Right lung (tissue), 10 donors: ENCODE results near the gene MAP3K7. TPM values are rescaled to one million over a fixed set of nuclear protein-coding genes. Genes with fewer than 3 reads are reported as not detected.

Experiments
- DNase-seq, 2 donors: peaks; one replicate each; pipeline ENCODE4 v3.0.0-alpha.2; 2013
- long read RNA-seq, 8 donors: transcript quantifications; one replicate each; lab custom pipeline, GENCODE V29; 2026
- polyA plus RNA-seq, 5 donors: library from polyadenylated mRNA; unstranded; fragments of 120-200 nt; gene quantifications; one replicate each; pipeline versions ENCODE4 v1.2.1 to v1.2.3, GENCODE V29; 2013; ENCODE audit warnings: inconsistent platforms in 1 of 5, low replicate concordance in 1 of 5; ENCODE audit not compliant: insufficient read length in 5 of 5, insufficient read depth in 1 of 5

The MAP3K7 gene
- 10 to 100 TPM; 36.5 to 58.5 (median 50.8) TPM for polyA plus RNA-seq
- long read RNA-seq, donor 1, full-length matches to known transcripts: 21 of 21 reads
- long read RNA-seq, donor 1, partial matches to known transcripts: 0 of 21 reads
- long read RNA-seq, donor 1, other reads (novel, unspliced or antisense): 0 of 21 reads
- long read RNA-seq, donor 2, full-length matches to known transcripts: 8 of 8 reads
- long read RNA-seq, donor 2, partial matches to known transcripts: 0 of 8 reads
- long read RNA-seq, donor 2, other reads (novel, unspliced or antisense): 0 of 8 reads
- long read RNA-seq, donor 3, full-length matches to known transcripts: 7 of 7 reads
- long read RNA-seq, donor 3, partial matches to known transcripts: 0 of 7 reads
- long read RNA-seq, donor 3, other reads (novel, unspliced or antisense): 0 of 7 reads
- long read RNA-seq, donor 4, full-length matches to known transcripts: 5 of 5 reads
- long read RNA-seq, donor 4, partial matches to known transcripts: 0 of 5 reads
- long read RNA-seq, donor 4, other reads (novel, unspliced or antisense): 0 of 5 reads
- long read RNA-seq, donor 5, full-length matches to known transcripts: 12 of 20 reads
- long read RNA-seq, donor 5, partial matches to known transcripts: 8 of 20 reads
- long read RNA-seq, donor 5, other reads (novel, unspliced or antisense): 0 of 20 reads
- long read RNA-seq, donor 6, full-length matches to known transcripts: 15 of 15 reads
- long read RNA-seq, donor 6, partial matches to known transcripts: 0 of 15 reads
- long read RNA-seq, donor 6, other reads (novel, unspliced or antisense): 0 of 15 reads
- long read RNA-seq, donor 7, full-length matches to known transcripts: 6 of 6 reads
- long read RNA-seq, donor 7, partial matches to known transcripts: 0 of 6 reads
- long read RNA-seq, donor 7, other reads (novel, unspliced or antisense): 0 of 6 reads
- long read RNA-seq, donor 8, full-length matches to known transcripts: 4 of 10 reads
- long read RNA-seq, donor 8, partial matches to known transcripts: 6 of 10 reads
- long read RNA-seq, donor 8, other reads (novel, unspliced or antisense): 0 of 10 reads

DNA sequence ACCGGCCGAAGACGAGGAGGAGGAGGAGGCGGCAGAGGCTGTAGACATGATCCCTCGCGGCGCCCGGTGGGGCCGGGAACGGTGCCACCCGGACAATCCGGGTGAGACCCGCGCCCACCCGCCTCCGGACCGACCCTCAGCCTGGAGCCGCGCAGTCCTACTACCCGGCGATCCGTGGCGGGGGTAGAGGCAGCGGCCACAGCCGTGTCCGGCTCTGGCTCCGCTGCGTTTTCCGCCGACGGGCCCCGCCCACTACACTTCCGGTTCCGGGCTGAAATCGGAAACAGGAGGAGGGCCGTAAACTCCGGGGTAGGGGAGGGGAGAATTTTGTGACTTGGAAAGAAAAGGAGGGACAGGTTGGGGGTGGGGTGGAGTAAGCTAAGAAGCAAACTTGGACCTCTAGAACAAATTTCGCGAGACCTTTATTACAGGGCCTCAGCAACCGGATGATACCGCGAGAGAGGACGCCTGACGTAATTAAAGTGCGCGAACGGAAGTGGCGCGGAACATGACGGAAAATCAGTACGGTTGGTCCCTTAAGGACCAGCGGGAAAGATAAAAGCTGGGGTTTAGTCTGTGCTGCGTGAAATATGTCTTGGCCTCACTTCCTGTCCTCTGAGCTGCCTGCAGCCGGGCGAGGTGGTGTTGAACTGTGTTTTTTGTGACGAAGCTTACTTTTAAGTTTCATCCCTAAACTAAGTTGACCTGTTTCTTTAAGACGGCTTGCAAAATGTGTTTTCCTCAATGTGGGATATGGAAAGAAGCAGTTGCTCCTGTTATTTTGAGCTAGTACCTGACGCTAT lies at the start of gene MAP3K7:
Gene MAP3K7, minus strand, starts transcription at position 237 of the 803 bp plus-strand sequence. Its CDS starts 189 bp downstream, at position 48.
- peak; percentile 96 to 97 for DNase-seq

DNA sequence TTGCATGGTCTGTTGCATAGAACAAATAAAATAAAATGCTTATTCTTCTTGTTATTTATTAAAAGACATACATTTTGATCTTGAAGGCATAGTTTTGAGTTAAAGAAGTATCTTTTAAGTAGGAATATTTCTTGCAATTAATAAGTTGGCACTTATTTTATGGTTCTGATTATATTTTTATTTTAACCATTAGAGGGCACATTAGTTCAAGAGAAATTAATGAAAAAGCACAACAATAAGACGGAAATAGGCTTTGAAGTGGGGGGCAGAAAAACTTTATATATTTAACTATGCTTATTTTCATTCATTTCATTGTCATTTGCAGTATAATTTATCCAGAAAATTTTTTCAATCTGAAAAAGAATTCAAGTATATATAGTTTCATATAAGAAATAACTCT lies 44.2 kb upstream of the MAP3K7 start:
- no peak for DNase-seq

DNA sequence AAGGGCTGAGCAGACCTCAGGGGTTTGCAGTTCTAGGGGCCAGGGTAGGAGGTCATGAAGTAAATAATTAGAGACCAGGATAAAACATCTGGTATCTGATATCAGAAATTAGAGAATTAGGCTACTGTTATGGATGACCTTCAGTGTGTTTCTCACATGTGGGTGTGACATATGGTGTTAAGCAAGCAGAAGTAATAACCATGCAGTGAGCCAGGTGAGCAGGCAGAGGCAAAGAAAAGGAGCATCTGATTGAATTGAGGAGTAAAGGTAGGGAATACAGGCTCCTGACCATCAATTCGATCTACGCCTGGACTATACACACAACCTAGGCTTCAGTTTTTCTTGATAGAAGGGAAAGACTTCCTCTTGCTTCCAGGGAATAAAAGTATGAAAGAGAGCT lies 34.7 kb upstream of the MAP3K7 start:
- no peak for DNase-seq

DNA sequence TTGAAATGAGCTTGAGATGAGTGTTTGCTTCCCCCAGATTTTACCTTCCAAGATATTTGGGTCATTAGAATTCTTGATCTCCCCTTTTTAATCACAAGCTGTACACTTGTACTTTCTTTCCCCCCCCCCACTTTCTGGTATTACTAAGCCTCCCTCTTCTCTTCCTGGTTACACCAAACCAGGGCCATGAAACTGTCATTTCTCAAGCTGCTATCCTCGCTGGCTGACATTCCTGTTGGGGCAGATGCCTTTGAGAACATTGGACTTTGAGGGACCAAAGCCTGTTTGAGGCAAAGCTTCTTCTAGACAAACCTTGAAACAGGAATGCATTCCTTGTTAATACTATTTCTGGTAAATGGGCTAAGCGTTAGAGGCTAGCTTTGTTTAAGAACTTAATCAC lies 32.3 kb upstream of the MAP3K7 start:
- no peak for DNase-seq

DNA sequence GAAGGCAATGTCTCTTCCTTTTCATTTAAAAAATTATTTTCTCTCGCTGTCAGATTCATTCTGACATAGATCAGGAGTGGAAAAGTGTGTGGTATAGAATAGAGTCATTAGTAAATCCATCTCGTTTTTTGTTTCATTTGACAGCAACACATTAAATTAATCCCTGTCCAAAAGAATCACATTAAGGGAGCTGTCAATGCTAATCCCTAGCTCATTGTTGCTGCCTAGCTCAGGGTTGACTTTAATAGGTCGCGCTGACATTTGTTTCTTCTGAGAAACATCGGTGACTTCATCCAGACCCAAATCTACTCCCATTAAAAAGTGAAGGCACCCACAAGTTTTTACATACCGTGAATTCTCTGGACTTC lies 25.4 kb upstream of the MAP3K7 start:
- no peak for DNase-seq

DNA sequence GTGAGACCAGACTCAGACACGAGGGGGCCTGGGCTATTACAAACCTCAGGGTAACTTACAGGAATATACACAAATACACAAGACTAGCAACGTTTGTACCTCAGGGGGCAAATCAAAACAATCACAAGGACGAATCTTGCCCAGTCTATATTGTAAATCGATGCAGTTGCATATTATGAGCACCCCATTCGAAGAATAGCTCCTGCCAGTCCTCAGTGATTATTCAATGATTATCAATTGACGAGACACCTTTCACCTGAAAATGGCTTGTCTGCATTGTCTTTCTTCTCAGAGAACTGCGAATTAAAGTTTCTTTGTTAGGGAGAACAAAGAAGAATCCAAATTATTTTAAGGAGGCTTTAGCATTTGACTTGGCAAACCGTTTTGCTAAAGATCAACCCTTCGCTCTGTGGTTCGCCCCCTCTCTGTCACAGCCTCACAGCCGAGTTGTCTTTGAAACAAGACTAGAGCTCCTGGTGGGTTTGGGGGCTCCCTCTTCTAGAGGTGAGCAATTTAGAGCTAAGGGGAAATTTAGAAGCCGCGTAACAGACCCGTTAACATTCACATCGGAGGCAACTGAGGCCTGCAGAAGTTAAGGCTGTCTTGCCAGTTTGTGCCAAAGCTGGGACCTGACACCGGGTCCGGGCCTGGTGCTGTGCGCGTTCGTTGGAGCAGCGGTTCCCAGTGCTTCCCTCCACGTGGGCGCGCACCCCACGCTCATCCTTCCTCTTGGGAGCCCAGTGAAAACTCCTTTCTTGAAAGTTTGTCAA lies 24.9 kb upstream of the MAP3K7 start:
- no peak for DNase-seq

DNA sequence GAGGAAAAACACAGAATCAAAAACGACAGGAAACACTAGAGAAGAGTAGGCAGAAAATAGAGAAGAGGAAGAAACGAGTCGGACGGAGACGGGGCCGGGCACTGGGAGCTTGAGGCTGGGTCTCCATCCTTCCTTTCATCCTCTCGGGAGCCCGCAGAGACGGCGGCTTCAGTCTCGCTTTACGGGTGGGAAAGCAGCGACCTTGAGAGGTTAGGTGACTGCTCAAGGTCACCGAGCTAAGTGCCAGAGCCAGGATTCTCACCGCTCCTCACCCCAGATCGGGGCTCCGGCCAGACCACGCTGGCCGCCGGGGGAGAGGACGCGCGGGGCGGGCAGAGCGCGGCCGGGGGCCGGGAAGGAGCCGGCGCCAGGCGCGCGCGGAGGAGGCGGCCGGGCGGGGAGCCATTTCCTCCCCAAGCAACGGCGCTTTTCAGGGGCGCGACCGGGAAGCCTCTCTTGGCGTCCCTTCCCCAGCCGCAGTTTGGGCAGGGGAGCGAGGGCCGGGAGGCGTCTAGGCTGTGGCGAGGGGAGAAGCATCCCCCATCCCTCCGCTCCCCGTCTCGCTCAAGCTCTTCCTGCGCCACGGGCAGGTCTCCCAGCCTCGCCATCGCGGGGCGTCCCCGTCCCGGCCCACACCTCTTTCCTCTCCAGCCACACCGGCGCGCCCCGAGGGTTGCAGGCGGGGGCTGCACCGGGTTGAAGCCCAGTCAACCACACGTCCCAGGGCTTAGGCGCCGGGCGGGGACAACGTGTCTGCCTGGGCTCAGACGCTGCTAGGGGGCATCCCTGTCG lies 24.1 kb upstream of the MAP3K7 start:
- DNase-seq: peak; percentile 44 to 49

DNA sequence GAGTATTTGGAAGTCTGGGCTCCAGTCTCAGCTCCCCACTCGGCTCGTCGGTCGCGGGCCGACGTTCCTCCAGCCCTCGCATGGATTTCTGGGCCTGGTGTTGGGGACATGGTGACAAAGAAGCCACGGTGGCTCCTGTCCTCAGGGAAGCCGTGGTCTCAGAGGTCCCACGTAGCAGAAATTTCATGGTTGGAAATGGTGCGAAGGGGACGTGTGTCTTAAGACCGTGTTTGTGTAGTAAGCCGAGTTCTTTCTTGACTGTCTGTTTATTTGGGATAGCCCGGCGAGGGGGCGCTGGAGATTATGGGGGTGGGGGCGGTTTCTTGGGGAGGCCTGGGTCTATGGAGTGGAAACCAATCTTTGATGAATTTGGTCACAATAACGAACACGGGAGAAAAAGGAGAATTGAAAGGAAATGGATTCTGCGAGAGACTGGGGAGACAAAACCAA lies 23.5 kb upstream of the MAP3K7 start:
- DNase-seq: peak; percentile 40 to 45

DNA sequence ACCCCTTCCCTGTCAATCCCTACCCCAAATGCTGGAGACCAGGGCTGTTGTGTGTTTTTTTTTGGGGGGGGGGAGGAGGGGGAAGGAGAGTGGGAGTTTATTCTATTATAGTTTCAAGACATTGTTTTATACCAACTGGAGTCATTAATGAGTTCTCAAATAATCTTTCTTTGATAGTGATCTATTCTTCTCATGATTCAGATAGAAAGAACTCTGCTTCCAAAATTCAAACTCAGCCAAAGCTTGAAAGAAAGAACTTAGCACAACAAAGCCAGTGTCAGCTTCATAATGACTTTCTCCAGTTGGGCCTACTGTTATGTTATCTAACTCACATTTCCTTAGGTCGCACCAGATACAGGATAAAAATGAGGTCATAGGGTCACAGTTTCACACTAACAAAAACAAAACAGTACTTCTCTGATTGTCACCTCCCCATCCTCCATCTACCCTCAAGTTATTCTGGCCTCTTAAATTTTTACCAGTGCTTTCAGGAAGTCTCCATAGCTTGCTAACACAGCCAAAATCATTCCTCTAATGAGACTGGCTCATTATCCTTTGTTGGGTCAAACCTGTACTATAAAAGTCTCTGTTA lies 19.0 kb upstream of the MAP3K7 start:
- no peak for DNase-seq

DNA sequence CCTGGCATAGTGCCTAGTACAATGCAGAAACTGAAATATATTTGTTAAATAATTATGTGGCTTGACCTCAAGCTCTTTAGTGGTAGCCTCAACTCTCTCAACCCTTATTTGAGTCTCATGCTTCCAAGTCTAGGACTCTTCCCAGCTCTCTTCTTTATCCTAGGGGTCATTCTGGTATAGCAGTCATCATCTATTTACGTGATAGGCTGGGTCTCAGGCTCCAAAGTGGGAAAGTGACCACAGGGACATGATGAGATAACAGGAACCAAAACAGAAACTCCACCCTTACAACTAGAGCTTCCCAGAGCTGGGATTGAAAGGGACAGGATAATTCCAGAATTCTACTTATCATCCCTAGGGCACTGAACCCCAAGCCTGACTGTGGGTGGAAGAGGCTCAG lies 17.7 kb upstream of the MAP3K7 start:
- DNase-seq: no peak

DNA sequence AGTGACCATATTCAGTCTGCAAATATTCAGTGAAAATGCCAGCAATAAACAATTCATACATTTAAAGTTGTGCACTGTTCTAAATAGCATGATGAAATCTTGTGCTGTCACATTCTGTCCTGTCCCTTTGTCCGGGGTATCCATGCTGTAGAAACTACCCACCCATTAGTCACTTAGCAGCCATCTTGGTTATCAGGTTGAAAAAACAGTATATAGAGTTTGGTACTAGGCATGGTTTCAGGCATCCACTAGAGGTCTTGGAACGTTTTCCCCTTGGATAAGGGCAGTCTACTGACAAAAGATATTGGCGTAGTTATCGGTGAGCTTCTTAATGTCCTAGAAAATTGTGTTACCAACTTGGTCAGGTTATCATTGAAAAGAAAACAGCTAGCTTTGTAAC lies 12.3 kb upstream of the MAP3K7 start:
- DNase-seq: no peak

DNA sequence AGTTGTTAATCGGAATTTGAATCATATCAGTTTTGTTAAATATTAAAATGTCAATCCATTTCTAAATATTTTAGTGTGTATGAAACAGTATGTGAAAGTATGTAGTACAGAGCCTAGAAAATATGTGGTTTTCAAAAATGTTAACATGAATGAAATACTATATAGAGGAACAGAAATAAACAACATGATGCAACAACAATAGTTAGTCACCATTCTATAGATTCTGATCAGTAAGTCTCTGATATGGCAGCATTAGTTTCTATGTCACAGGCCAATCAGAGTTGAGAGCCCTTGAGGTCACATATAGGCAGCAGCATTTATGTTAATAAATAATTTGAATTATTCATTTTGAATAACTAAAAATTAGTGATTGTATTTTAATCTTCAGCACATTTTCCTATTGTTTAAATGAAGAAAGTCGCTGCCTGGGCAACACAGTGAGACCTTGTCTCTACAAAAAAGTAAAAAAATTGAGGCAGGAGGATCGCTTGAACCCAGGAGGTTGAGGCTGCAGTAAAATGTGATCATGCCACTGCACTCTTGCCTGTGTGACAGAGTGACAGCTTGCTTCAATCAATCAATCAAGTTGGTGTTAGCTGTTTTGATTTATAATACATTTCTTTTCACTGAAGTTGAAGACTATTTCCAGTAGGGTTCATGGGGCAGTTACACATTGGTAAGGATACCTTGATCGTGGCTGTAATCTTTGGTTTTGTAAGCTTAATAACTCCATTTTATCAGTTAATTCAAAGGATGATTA lies 11.5 kb upstream of the MAP3K7 start:
- no peak for DNase-seq

DNA sequence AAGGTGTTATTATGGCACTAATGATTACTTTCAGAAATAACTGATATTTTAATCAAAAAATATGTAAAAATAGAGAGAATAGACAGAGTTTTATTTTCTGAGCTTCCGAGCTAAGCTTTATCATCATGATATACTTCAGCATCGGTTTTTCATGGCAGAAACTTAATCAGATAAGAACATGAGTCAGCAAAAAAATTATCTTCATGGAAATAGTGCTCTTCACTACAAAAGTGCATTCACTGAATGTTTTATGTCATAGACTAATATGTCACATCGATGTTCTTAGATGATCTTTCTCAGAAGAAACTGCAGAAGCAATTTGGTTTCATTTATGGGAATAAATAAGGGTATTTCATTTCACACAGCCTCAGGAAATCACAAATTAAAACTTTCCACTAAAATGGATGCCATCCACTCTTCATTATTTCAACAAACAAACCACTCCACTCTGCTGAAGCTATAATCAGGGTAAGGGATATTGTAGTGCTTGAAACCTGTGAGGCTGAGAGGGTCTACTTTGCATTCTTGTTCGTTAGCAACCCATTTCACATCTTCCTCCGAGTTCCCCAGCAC lies 10.2 kb upstream of the MAP3K7 start:
- DNase-seq: no peak

DNA sequence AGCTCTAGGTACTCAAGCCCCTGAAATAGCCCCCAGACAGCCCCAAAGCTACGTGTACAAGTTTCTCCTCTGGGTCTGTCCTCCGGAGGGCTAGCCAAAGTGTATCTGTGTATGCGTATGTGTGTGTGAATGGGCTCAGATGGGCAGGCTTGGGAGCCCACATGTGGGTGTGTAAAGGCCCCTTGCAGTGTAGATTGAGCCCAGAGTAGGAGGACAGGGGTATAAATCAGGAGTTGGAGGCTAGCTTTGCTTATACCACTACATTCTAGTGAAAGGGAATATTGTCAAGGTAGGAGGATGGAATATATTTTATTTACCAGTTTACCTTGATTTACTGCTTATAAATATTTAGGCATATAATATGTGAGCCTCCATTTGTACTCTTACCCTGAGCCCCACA lies 9.0 kb upstream of the MAP3K7 start:
- DNase-seq: no peak

DNA sequence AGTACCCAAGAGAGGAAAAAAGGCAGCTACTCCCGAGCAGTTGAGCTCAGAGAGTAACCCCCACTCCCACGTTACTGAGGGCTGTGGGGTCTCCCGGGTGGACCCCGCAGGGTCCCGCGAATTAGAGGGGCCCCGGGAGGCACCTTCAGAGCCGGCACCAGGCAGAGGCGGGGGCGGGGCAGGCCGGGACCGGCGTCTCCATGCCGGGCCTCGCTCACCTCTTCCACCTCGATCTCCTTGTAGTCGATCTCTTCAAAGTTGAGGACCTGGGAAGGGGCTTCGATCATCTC lies 381 bp downstream of the MAP3K7 start:
- peak; percentile 10 to 14 for DNase-seq

DNA sequence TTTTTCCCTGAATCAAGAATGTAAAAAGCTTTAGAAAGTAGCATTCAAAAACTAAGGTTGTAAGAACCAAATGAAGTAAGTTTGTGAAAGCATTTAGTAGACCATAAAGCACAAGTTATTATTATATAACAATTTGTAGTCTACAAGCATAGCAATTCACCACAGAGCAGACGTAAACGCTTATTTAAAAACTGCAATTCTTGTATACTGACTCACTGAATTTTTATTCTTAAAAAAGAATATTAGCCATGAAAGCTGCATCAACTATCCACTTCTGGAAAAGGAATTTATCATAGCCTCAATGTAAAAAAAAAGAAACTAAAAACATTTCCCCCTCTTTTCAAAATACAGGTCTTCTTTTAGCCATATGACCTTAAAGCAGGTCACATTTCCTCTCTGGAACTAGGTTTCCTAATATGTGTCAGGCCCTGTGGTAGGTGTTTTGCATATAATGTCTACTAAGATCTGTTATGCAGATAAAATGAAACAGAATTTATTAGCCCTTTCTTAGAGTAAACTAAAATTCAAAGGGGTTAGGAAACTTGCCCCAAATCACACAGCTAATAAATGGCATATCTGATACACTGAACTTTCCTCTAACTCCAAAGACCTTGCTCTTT lies 2.1 kb downstream of the MAP3K7 start:
- DNase-seq: no peak

DNA sequence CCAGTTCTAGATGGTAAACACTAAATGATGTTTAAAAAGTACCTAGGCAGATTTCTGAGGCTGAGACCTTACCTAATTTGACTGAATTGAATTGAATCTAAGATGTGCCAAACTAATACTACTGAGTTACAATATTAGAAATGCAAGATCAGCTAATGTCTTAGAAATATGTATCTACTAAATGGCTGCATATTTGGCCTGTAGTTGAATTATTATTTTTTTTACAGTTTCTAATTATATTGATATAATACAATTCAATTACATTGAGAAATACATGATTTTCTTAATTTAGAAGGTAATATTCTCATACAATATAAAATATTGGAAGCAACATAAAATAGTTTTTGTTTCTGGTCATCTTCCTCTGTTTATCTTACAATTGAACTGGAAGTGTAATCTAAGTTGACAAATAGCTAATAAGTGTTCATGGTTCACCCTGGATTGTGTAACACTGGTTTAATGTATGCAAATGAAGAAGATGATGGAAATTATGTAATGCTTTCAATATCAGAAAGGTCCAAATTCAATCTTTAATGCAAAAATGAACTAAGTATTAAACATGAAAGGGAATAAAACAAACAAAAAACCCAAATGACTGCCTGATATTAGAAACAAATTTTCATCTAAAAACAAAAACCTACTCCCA lies 2.9 kb downstream of the MAP3K7 start:
- no peak for DNase-seq
